H9 (cell line): ENCODE measurements around the gene ATF7. TPM values are rescaled to one million over a fixed set of nuclear protein-coding genes. Genes with fewer than 3 reads are reported as not detected.

Experiments
- DNase-seq: peaks from one replicate; pipeline ENCODE4 v3.0.0-alpha.2; 2017
- H2AFZ ChIP-seq: one replicate; pipeline ENCODE4 v1.6.1; 2013; ENCODE audit warnings: mild to moderate bottlenecking, low read length, control low read depth, moderate library complexity
- H2AK5ac ChIP-seq: 2 replicates; pipeline ENCODE4 v1.6.1; 2013; ENCODE audit warnings: low read length, control low read depth, mixed read lengths; ENCODE audit not compliant: insufficient read length
- H2BK120ac ChIP-seq: one replicate; pipeline ENCODE4 v1.6.1; 2013; ENCODE audit warnings: low read depth, mild to moderate bottlenecking, low read length, control low read depth, inconsistent platforms; ENCODE audit not compliant: poor library complexity, severe bottlenecking
- H2BK12ac ChIP-seq: 2 replicates; pipeline ENCODE4 v1.6.1; 2013; ENCODE audit warnings: low read length, control low read depth, mixed read lengths, low read depth; ENCODE audit not compliant: insufficient read length
- H2BK15ac ChIP-seq: 2 replicates; pipeline ENCODE4 v1.6.1; 2013; ENCODE audit warnings: low read depth, low read length, control low read depth
- H2BK20ac ChIP-seq: one replicate; pipeline ENCODE4 v1.6.1; 2013; ENCODE audit warnings: low read depth, mild to moderate bottlenecking, low read length, control low read depth, inconsistent platforms; ENCODE audit not compliant: poor library complexity, severe bottlenecking
- H2BK5ac ChIP-seq: 2 replicates; pipeline ENCODE4 v1.6.1; 2013; ENCODE audit warnings: low read length, control low read depth, mixed read lengths; ENCODE audit not compliant: insufficient read length
- H3K14ac ChIP-seq: 2 replicates; pipeline ENCODE4 v1.6.1; 2013; ENCODE audit warnings: low read length, control low read depth; ENCODE audit not compliant: insufficient read depth
- H3K18ac ChIP-seq: 2 replicates; pipeline ENCODE4 v1.6.1; 2013; ENCODE audit warnings: low read depth, mild to moderate bottlenecking, mixed read lengths, low read length, control low read depth; ENCODE audit not compliant: insufficient read length
- H3K23ac ChIP-seq: 2 replicates; pipeline ENCODE4 v1.6.1; 2013; ENCODE audit warnings: low read length, control low read depth, mixed read lengths, low read depth; ENCODE audit not compliant: insufficient read length
- H3K23me2 ChIP-seq: 2 replicates; pipeline ENCODE4 v1.6.1; 2013; ENCODE audit warnings: low read depth, mild to moderate bottlenecking, mixed read lengths, low read length, control low read depth; ENCODE audit not compliant: insufficient read length, poor library complexity, severe bottlenecking
- H3K27ac ChIP-seq: 2 replicates; pipeline ENCODE4 v1.5.1; 2013; ENCODE audit warnings: low read length, control low read depth, mixed read lengths, low read depth; ENCODE audit not compliant: insufficient read length
- H3K27me3 ChIP-seq: 2 replicates; pipeline ENCODE4 v1.6.1; 2013; ENCODE audit warnings: low read length, control low read depth, inconsistent platforms; ENCODE audit not compliant: insufficient read depth
- H3K4ac ChIP-seq: 2 replicates; pipeline ENCODE4 v1.6.1; 2013; ENCODE audit warnings: low read depth, mild to moderate bottlenecking, control low read depth, inconsistent platforms, low read length, moderate library complexity
- H3K4me1 ChIP-seq: 2 replicates; pipeline ENCODE4 v1.6.1; 2013; ENCODE audit warnings: low read length, control low read depth, inconsistent platforms; ENCODE audit not compliant: insufficient read depth
- H3K4me2 ChIP-seq: 2 replicates; pipeline ENCODE4 v1.6.1; 2013; ENCODE audit warnings: low read length, control low read depth, mixed read lengths; ENCODE audit not compliant: insufficient read length, insufficient read depth
- H3K56ac ChIP-seq: 2 replicates; pipeline ENCODE4 v1.6.1; 2013; ENCODE audit warnings: low read depth, mild to moderate bottlenecking, mixed read lengths, low read length, control low read depth; ENCODE audit not compliant: insufficient read length
- H3K79me1 ChIP-seq: 2 replicates; pipeline ENCODE4 v1.6.1; 2013; ENCODE audit warnings: low read depth, mild to moderate bottlenecking, moderate library complexity, low read length, control low read depth, inconsistent platforms; ENCODE audit not compliant: insufficient read depth, poor library complexity, severe bottlenecking
- H3K79me2 ChIP-seq: 2 replicates; pipeline ENCODE4 v1.6.1; 2013; ENCODE audit warnings: low read length, control low read depth, inconsistent platforms; ENCODE audit not compliant: insufficient read depth
- H3K9ac ChIP-seq: 2 replicates; pipeline ENCODE4 v1.6.1; 2013; ENCODE audit warnings: low read length, control low read depth, mixed read lengths; ENCODE audit not compliant: insufficient read length; ENCODE audit errors: extremely low read depth
- H3K9me3 ChIP-seq: one replicate; pipeline ENCODE4 v1.6.1; 2013; ENCODE audit warnings: low read depth, low read length, inconsistent platforms; ENCODE audit not compliant: control insufficient read depth
- H3T11ph ChIP-seq: one replicate; pipeline ENCODE4 v1.6.1; 2013; ENCODE audit warnings: mild to moderate bottlenecking, low read length, control low read depth, inconsistent platforms
- H4K20me1 ChIP-seq: one replicate; pipeline ENCODE4 v1.6.1; 2013; ENCODE audit not compliant: control insufficient read depth, insufficient read length, insufficient read depth
- H4K5ac ChIP-seq: 2 replicates; pipeline ENCODE4 v1.6.1; 2013; ENCODE audit warnings: low read depth, mild to moderate bottlenecking, mixed read lengths, low read length, control low read depth; ENCODE audit not compliant: insufficient read length
- H4K8ac ChIP-seq: replicated peaks from 2 replicates; pipeline ENCODE4 v1.6.1; 2013; ENCODE audit warnings: low read length, control low read depth, mixed read lengths, low read depth; ENCODE audit not compliant: insufficient read length
- H4K91ac ChIP-seq: 2 replicates; pipeline ENCODE4 v1.6.1; 2013; ENCODE audit warnings: low read depth, mild to moderate bottlenecking, moderate library complexity, mixed read lengths, low read length, control low read depth; ENCODE audit not compliant: insufficient read length
- H3K27ac Mint-ChIP-seq, 3 experiments: 2 replicates in 2 of 3; 3 replicates in 1 of 3; pipeline ENCODE4 v1.8.0; 2020 to 2021; ENCODE audit warnings: mixed read lengths in 3 of 3, mild to moderate bottlenecking in 1 of 3, moderate library complexity in 1 of 3
- H3K27me3 Mint-ChIP-seq: 2 replicates; pipeline ENCODE4 v1.8.0; 2021; ENCODE audit warnings: low read depth, mild to moderate bottlenecking, moderate library complexity, mixed read lengths
- H3K36me3 Mint-ChIP-seq, 3 experiments: 2 replicates in 2 of 3; 3 replicates in 1 of 3; pipeline ENCODE4 v1.8.0; 2020 to 2021; ENCODE audit warnings: low read depth in 3 of 3, mixed read lengths in 3 of 3; ENCODE audit not compliant: insufficient read depth in 1 of 3
- H3K4me1 Mint-ChIP-seq, 2 experiments: 2 replicates each; pipeline ENCODE4 v1.8.0; 2020; ENCODE audit warnings: mixed read lengths in 2 of 2
- H3K4me3 Mint-ChIP-seq, 2 experiments: 2 replicates in 1 of 2; 3 replicates in 1 of 2; pipeline ENCODE4 v1.8.0; 2020 to 2021; ENCODE audit warnings: mild to moderate bottlenecking in 2 of 2, mixed read lengths in 2 of 2, moderate library complexity in 1 of 2
- H3K9me3 Mint-ChIP-seq, 2 experiments: 2 replicates in 1 of 2; 3 replicates in 1 of 2; pipeline ENCODE4 v1.8.0; 2020; ENCODE audit warnings: mild to moderate bottlenecking in 2 of 2, mixed read lengths in 2 of 2, moderate library complexity in 1 of 2
- CTCF ChIP-seq: fragments of 200-600 bp; sonication (generic); conservative IDR thresholded peaks from 3 replicates; pipeline ENCODE4 v1.8.0; 2021; ENCODE audit warnings: antibody characterized with exemption, mild to moderate bottlenecking
- WGBS: extraction: QIAGEN DNeasy Blood & Tissue Kit; methylation state at CpG from one replicate; pipeline ENCODE4 v1.1.7; 2013; ENCODE audit warnings: missing lambda C conversion rate, low lambda C conversion rate, mixed read lengths; ENCODE audit not compliant: insufficient read length; ENCODE audit errors: extremely low coverage; 5-methylcytosine and 5-hydroxymethylcytosine counted together
- total RNA-seq: library from RNA; stranded (reverse); gene quantifications from 2 replicates; pipeline ENCODE4 v1.2.1, GENCODE V29; 2021

Gene ATF7
- total RNA-seq, 1 experiment from 2014 or later = 17.7 TPM

DNA sequence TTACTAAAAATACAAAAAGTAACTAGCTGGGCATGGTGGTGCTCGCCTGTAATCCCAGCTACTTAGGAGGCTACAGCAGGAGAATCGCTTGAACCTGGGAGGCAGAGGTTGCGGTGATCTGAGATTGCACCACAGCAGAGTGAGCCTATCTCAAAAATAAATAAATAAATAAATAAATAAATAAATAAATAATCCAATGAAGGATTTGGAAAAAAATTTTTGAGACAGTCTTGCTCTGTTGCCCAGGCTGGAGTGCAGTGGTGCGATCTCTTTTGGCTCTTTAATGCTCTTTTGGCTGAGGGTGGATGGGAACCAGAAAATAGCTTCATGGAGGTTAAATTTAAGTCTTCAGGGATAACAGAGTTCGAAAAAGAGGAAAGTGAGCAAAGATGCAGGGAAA, 38.0 kb upstream of the ATF7 start:
- Mint-ChIP-seq H3K27ac (peak overlapping the region in 1 of 3 experiments; percentile 29; a peak in 2 of 7 replicates), H3K27me3 (no peaks in the 10 kb centered on the region), H3K4me3 (no peak overlapping the region), H3K4me1 (peaks cover 10 to 12% of the 10 kb centered on the region in 2 experiments), H3K9me3 (no peaks in the 10 kb centered on the region; a peak in 1 of 5 replicates), H3K36me3 (peaks cover 41 to 67% (median 55%) of the 10 kb centered on the region in 3 experiments)
- H3K4ac ChIP-seq = no peak overlapping the region
- H3K27me3 ChIP-seq = no peaks in the 10 kb centered on the region
- no peak for DNase-seq
- no peak overlapping the region for H3K4me2 ChIP-seq
- H4K8ac ChIP-seq = no peak overlapping the region
- no peaks in the 10 kb centered on the region for H3K9me3 ChIP-seq
- no peak overlapping the region for H2BK12ac ChIP-seq
- no peak overlapping the region for H2AFZ ChIP-seq
- no peak overlapping the region for H4K5ac ChIP-seq
- TF ChIP-seq CTCF = no peak
- no peaks in the 10 kb centered on the region for H3K79me1 ChIP-seq
- no peak overlapping the region for H2BK15ac ChIP-seq
- no peaks in the 10 kb centered on the region for H4K20me1 ChIP-seq
- H2BK5ac ChIP-seq = no peak overlapping the region
- H2BK20ac ChIP-seq = no peak overlapping the region
- no peak overlapping the region for H3T11ph ChIP-seq
- no peaks in the 10 kb centered on the region for H3K79me2 ChIP-seq
- no peak overlapping the region for H3K18ac ChIP-seq
- H3K9ac ChIP-seq = no peak overlapping the region
- H3K14ac ChIP-seq = no peak overlapping the region
- no peak overlapping the region for H3K56ac ChIP-seq
- H4K91ac ChIP-seq = no peak overlapping the region
- no peak overlapping the region for H3K27ac ChIP-seq
- no peak overlapping the region for H2AK5ac ChIP-seq
- no peaks in the 10 kb centered on the region for H3K4me1 ChIP-seq
- no peaks in the 10 kb centered on the region for H3K23me2 ChIP-seq
- H3K23ac ChIP-seq = no peak overlapping the region
- no peak overlapping the region for H2BK120ac ChIP-seq
- no CpG with 5 or more reads among the region's 5 CpGs for WGBS
